Right lobe of liver (tissue), 6 donors: ENCODE measurements around the gene HIGD2B. TPM values are rescaled to one million over a fixed set of nuclear protein-coding genes. Genes with fewer than 3 reads are reported as not detected.
"Not testable (repeated sequence)": the region's sequence is repeated elsewhere in the genome, so short reads cannot be mapped to it uniquely, and the experiment has no call there.

ENCODE experiments used
- ATAC-seq, 4 donors: fragments of 200-7000 bp; cut with Tn5 transposase; one replicate each; pipeline ENCODE4 v1.9.1; 2020; ENCODE audit warnings: mild to moderate bottlenecking in 4 of 4, moderate library complexity in 4 of 4
- DNase-seq, 3 donors: peaks; one replicate each; pipeline ENCODE4 v3.0.0-alpha.2; 2020
- H3K27ac ChIP-seq, 3 donors: fragments of 200-600 bp; one replicate each; pipeline ENCODE4 v1.8.0; 2022
- H3K27me3 ChIP-seq, 2 donors: fragments of 200-600 bp; one replicate each; pipeline ENCODE4 v1.8.0; 2022
- H3K36me3 ChIP-seq, 4 donors: fragments of 200-600 bp; sonication (generic) in 1 of 4; one replicate each; pipeline versions ENCODE4 v1.5.1 to v1.8.0; 2017 to 2022; ENCODE audit warnings: control low read depth in 1 of 4
- H3K4me1 ChIP-seq, 4 donors: fragments of 200-600 bp; sonication (generic) in 1 of 4; one replicate each; pipeline versions ENCODE4 v1.5.1 to v1.8.0; 2017 to 2022; ENCODE audit warnings: control low read depth in 1 of 4
- H3K4me3 ChIP-seq, 3 donors: fragments of 200-600 bp; one replicate each; pipeline ENCODE4 v1.8.0; 2022
- H3K9me3 ChIP-seq, 4 donors: fragments of 200-600 bp; sonication (generic) in 1 of 4; one replicate each; pipeline versions ENCODE4 v1.5.1 to v1.8.0; 2017 to 2022; ENCODE audit warnings: control low read depth in 1 of 4
- WGBS: methylation state at CpG from one replicate; pipeline ENCODE4 v1.1.6; 2018; ENCODE audit warnings: low coverage, low lambda C conversion rate; ENCODE audit not compliant: insufficient coverage; ENCODE audit errors: missing lambda C conversion rate; 5-methylcytosine and 5-hydroxymethylcytosine counted together
- intact Hi-C, 2 donors: fragments of 100-400 bp; cut with DNase I; formaldehyde crosslinking; loops; one replicate each; pipeline versions ENCODE4 v1.11.2 to v1.14.1; 2022
- small RNA-seq, 2 experiments: library from RNA; depleted of rRNA; stranded (forward); fragments of <200 nt; gene quantifications; one replicate each; pipeline ENCODE3, GENCODE V24; 2016
- total RNA-seq, 6 experiments: library from RNA; depleted of rRNA in 2 of 6; stranded (reverse); fragments of >200 nt in 2 of 6; fragmentation: NEBNext Ultra II Directional in 3 of 6; extraction: Animal tissue kit (Norgen Biotek cat#: 25700) in 3 of 6; gene quantifications; one replicate each; pipeline versions ENCODE4 v1.1.0 to v1.2.4, GENCODE V29; 2016 to 2023
- donor health status: DM: no; HTN: yes; CAD: no.
- donor health status: DM: no; HTN: no; CAD: no.
- donor health status: DM: no; HTN: no; CAD: no.
- donor health status: DM: no; HTN: yes; CAD: no.
- donor health status: DM: no; HTN: yes; CAD: no.

The HIGD2B gene
- total RNA-seq, 6 experiments from 2014 or later: 0.24 TPM; not detected in 5

DNA sequence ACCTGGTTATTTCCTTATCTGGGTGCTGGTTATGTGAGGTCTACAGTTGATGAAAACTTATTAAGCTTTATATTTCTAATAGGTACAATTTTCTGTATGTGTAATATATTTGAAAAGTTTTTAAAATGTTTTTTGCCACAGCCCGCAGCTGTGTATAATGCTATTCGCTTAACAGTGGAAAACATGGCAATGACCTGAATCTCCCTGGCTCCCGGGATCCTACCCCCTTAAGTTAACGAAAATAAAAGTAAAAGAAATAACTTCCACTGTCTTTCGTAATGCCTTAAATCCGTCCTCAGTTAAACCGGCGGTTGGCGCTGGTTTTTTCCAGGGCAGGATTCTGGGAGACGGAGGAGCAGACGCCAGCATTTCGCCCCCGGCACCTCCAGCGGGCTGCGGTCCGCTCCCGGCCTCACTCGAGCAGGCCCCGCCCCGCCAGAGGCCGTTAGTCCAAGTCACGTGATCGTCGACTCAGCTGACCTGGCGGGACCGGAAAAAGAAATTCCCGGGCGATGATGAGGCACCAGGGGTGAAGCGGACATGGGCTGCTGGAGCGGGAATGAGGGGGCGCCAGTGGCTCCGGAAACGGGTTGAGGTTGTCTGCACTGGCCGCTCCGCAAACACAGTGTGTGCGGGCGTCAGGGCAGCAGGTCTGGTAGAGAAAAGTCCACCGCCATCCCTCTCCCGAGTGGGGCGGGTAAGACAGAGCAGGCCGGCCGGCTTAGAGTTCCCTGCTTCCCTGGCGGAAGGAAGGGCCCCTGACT is 49.3 kb downstream of the HIGD2B start:
- H3K27me3 ChIP-seq, H3K27ac ChIP-seq, H3K36me3 ChIP-seq, H3K4me1 ChIP-seq, H3K9me3 ChIP-seq, intact Hi-C loops: not testable (repeated sequence)
- no CpG with 5 or more reads among the region's 43 CpGs for WGBS
- peak; percentile 64 to 82 (median 67) for DNase-seq
- peak overlapping the region in 2 of 3 donors; percentile 47 to 53 for H3K4me3 ChIP-seq
- ATAC-seq: peak; percentile 69 to 86 (median 78)

DNA sequence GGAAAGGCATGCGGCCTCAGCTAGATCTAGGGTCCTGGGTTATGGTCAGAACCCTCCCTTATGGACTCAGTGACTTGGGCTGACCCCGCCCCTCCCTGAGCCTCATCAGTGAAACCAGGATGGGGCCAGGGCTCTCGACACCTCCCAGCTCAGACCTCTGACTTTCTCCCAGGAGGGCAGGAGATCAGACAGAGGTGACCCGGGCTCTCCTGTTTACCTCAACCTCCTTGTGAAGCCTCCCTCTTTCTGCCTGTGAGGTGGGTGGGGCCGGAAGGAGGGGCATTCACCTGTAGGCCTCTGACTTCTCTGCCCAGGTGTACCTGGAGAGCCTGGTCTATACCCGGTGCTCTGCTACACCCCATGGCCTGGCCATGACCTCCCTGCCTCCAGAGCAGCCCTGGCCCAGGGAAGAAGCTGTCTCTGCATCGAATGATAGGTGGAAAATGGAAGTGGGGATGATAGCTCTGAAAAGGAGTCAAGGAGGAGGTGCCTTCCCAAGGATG is 56.9 kb downstream of the HIGD2B start:
- intact Hi-C loops, ATAC-seq: not testable (repeated sequence)
- WGBS: 100% methylated on average over 2 of the region's 7 CpGs

DNA sequence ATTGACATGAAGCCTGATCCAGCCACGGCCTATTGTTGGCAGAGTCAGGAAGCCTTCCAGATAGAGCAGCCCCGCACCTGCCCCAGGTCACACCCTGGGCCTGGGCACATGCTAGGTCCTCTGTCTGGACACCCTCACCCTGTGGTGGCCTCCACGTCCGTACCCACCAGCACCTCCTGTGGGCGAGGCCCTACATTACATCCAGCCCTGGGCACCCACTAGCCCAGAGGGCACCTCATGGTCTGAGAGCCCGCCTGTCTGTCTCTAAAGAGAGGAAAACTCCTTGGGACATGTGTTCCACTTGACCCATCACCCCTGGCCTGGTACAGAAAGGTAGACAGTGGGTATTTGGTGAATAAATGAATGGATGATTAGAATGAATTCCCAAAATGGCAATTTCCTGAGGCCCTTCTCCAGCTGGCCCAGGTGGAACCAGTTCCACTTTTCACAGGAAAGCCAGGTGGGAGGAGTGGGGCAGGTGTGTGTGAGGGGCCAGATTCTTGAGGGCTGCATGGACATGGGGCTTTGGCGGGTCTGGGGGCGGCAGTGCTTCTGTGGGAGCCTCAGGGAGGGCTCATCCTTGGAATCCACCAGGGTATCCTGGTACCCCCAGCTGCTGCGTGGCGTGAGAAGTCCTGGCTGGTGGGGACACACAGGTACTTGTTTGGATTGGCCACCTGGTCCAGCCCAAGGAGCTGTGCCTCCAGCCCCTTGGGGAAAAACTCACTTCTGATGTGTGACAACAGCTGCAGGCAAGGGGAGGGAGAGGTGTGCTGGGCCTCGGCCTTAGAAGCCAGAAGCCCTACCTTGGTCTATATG is 57.5 kb downstream of the HIGD2B start:
- intact Hi-C loops, H3K27me3 ChIP-seq, ATAC-seq, H3K4me3 ChIP-seq, H3K36me3 ChIP-seq, H3K27ac ChIP-seq, H3K9me3 ChIP-seq, H3K4me1 ChIP-seq, DNase-seq: not testable (repeated sequence)
- 93% methylated on average over 3 of the region's 11 CpGs for WGBS

More for the DNA sequence above, 56.9 kb downstream of the HIGD2B start:
- not testable (repeated sequence) for H3K4me3 ChIP-seq, DNase-seq, H3K36me3 ChIP-seq, H3K9me3 ChIP-seq, H3K27ac ChIP-seq, H3K27me3 ChIP-seq, H3K4me1 ChIP-seq

DNA sequence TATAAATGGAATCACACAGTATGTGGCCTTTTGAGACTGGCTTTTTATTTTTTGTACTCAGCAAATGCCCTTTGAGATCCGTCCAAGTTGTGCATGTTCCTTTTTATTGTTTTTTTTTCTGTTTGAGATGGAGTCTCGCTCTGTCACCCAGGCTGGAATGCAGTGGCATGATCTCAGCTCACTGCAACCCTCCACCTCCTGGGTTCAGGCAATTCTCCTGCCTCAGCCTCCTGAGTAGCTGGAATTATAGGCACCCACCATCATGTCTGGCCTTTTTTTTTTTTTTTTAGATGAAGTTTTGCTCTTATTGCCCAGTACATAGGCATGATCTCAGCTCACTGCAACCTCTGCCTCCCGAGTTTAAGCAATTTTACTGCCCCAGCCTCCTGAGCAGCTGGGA is 59.8 kb downstream of the HIGD2B start:
- H3K36me3 ChIP-seq, H3K9me3 ChIP-seq, H3K4me3 ChIP-seq, DNase-seq, intact Hi-C loops, H3K27ac ChIP-seq, ATAC-seq, H3K27me3 ChIP-seq, H3K4me1 ChIP-seq: not testable (repeated sequence)
- 77% methylated on average over 3 of the region's 3 CpGs for WGBS

Small RNA genes lying within 50 kb of the gene (small RNA-seq; reads per million reads assigned to genes)
- gene RN7SL853P: 0 reads per million in 2 experiments

Other genes with a start within 250 kb of the HIGD2B start
- gene ARIH1, start 211.9 kb downstream of the HIGD2B start, total RNA-seq: 10 to 100 TPM; 19.3 to 84.7 (median 69.9) TPM
- gene GOLGA6B, start 31.5 kb downstream of the HIGD2B start, total RNA-seq: 1 to 10 TPM in 2 of 6 experiments, under 1 TPM in 4; 0.13 to 1.8 (median 0.41) TPM
- gene BBS4, start within 50 bp of the HIGD2B start, total RNA-seq: 10 to 100 TPM in 3 of 6 experiments, 1 to 10 TPM in 3; 6.0 to 24.1 (median 9.5) TPM
- 10 to 100 TPM; 13.9 to 22.1 (median 19.8) TPM for gene ADPGK, start 97.6 kb upstream of the HIGD2B start, total RNA-seq